ENCODE measurements around the gene DOCK4. TPM values are rescaled to one million over a fixed set of nuclear protein-coding genes. Genes with fewer than 3 reads are reported as not detected.

The DOCK4 gene
- total and polyA plus RNA-seq, 10 of the 15 experiments (the other 5 are each of a cell fraction or from before 2014, with no cell fraction given): 0.03 to 0.73 (median 0.38) TPM

GRCh38 chr7:111845853-111846252, 360.3 kb downstream of the DOCK4 start:
- Histone ChIP-seq H3K36me3 (ENCODE audit: control insufficient read depth in 2 of 2, insufficient read depth in 2 of 2, low read length in 1 of 2) (no peaks in the 10 kb centered on the region), H3K27ac (ENCODE audit: control insufficient read depth, insufficient read depth) (no peak overlapping the region), H3K9me3 (replicated peaks; ENCODE audit: control insufficient read depth, insufficient read depth, low read length) (no peaks in the 10 kb centered on the region), H3K4me3 (no peak overlapping the region), H4K20me1 (ENCODE audit: control insufficient read depth, insufficient read depth) (no peaks in the 10 kb centered on the region), H3K79me2 (ENCODE audit: control insufficient read depth, insufficient read depth, low read length) (no peaks in the 10 kb centered on the region), H3K27me3 (replicated peaks in 1 of 2; ENCODE audit: control insufficient read depth in 2 of 2, insufficient read depth in 2 of 2, low read length in 1 of 2) (no peaks in the 10 kb centered on the region), H3K4me2 (ENCODE audit: control insufficient read depth, insufficient read depth) (no peak overlapping the region), H3K9ac (ENCODE audit: control insufficient read depth, insufficient read depth, low read length) (no peak overlapping the region), H3K4me1 (ENCODE audit: control insufficient read depth, insufficient read depth, low read length) (no peaks in the 10 kb centered on the region), H2AFZ (ENCODE audit: control insufficient read depth, low read depth, low read length) (no peak overlapping the region)
- FAIRE-seq (no peak), DNase-seq (ENCODE audit: low read depth, low spot score) (no peak), ATAC-seq (no peak)
- TF ChIP-seq ELK1 (IDR thresholded peaks at IDR 0.05; ENCODE audit: low read depth, low read length) (no peak), SPI1 (IDR thresholded peaks at IDR 0.05; ENCODE audit: borderline replicate concordance, insufficient read depth, low read depth, low read length) (no peak), MXI1 (IDR thresholded peaks at IDR 0.05; ENCODE audit: low read depth, low read length) (no peak), JUNB (IDR thresholded peaks at IDR 0.05) (no peak), MTA3 (IDR thresholded peaks at IDR 0.05; ENCODE audit: borderline replicate concordance, low read length) (no peak), SMARCA5 (IDR thresholded peaks at IDR 0.05) (no peak), NR2C2 (IDR thresholded peaks at IDR 0.05; ENCODE audit: borderline replicate concordance, control insufficient read depth, insufficient read length, low read depth) (no peak), KDM1A (IDR thresholded peaks at IDR 0.05; ENCODE audit: borderline replicate concordance) (no peak), IRF4 (IDR thresholded peaks at IDR 0.05; ENCODE audit: low read depth, low read length) (no peak), ETV6 (conservative IDR thresholded peaks at IDR 0.05 in 1 of 2, IDR thresholded peaks at IDR 0.05 in 1 of 2; ENCODE audit: borderline replicate concordance in 1 of 2, low read depth in 1 of 2) (no peak), NR2C1 (IDR thresholded peaks at IDR 0.05) (no peak), SRF (IDR thresholded peaks at IDR 0.05; ENCODE audit: low read depth in 2 of 2, low read length in 2 of 2) (no peak), CBX5 (IDR thresholded peaks at IDR 0.05; ENCODE audit: low read depth) (no peak)
- TF ChIP-seq, protein P1, sequence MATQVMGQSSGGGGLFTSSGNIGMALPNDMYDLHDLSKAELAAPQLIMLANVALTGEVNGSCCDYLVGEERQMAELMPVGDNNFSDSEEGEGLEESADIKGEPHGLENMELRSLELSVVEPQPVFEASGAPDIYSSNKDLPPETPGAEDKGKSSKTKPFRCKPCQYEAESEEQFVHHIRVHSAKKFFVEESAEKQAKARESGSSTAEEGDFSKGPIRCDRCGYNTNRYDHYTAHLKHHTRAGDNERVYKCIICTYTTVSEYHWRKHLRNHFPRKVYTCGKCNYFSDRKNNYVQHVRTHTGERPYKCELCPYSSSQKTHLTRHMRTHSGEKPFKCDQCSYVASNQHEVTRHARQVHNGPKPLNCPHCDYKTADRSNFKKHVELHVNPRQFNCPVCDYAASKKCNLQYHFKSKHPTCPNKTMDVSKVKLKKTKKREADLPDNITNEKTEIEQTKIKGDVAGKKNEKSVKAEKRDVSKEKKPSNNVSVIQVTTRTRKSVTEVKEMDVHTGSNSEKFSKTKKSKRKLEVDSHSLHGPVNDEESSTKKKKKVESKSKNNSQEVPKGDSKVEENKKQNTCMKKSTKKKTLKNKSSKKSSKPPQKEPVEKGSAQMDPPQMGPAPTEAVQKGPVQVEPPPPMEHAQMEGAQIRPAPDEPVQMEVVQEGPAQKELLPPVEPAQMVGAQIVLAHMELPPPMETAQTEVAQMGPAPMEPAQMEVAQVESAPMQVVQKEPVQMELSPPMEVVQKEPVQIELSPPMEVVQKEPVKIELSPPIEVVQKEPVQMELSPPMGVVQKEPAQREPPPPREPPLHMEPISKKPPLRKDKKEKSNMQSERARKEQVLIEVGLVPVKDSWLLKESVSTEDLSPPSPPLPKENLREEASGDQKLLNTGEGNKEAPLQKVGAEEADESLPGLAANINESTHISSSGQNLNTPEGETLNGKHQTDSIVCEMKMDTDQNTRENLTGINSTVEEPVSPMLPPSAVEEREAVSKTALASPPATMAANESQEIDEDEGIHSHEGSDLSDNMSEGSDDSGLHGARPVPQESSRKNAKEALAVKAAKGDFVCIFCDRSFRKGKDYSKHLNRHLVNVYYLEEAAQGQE (IDR thresholded peaks at IDR 0.05; ENCODE audit: low read depth, low read length): no peak
- TF ChIP-seq, protein P2, sequence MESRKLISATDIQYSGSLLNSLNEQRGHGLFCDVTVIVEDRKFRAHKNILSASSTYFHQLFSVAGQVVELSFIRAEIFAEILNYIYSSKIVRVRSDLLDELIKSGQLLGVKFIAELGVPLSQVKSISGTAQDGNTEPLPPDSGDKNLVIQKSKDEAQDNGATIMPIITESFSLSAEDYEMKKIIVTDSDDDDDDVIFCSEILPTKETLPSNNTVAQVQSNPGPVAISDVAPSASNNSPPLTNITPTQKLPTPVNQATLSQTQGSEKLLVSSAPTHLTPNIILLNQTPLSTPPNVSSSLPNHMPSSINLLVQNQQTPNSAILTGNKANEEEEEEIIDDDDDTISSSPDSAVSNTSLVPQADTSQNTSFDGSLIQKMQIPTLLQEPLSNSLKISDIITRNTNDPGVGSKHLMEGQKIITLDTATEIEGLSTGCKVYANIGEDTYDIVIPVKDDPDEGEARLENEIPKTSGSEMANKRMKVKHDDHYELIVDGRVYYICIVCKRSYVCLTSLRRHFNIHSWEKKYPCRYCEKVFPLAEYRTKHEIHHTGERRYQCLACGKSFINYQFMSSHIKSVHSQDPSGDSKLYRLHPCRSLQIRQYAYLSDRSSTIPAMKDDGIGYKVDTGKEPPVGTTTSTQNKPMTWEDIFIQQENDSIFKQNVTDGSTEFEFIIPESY (IDR thresholded peaks at IDR 0.05): no peak
- TF ChIP-seq, protein P3, sequence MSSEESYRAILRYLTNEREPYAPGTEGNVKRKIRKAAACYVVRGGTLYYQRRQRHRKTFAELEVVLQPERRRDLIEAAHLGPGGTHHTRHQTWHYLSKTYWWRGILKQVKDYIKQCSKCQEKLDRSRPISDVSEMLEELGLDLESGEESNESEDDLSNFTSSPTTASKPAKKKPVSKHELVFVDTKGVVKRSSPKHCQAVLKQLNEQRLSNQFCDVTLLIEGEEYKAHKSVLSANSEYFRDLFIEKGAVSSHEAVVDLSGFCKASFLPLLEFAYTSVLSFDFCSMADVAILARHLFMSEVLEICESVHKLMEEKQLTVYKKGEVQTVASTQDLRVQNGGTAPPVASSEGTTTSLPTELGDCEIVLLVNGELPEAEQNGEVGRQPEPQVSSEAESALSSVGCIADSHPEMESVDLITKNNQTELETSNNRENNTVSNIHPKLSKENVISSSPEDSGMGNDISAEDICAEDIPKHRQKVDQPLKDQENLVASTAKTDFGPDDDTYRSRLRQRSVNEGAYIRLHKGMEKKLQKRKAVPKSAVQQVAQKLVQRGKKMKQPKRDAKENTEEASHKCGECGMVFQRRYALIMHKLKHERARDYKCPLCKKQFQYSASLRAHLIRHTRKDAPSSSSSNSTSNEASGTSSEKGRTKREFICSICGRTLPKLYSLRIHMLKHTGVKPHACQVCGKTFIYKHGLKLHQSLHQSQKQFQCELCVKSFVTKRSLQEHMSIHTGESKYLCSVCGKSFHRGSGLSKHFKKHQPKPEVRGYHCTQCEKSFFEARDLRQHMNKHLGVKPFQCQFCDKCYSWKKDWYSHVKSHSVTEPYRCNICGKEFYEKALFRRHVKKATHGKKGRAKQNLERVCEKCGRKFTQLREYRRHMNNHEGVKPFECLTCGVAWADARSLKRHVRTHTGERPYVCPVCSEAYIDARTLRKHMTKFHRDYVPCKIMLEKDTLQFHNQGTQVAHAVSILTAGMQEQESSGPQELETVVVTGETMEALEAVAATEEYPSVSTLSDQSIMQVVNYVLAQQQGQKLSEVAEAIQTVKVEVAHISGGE (CRISPR knock-in tag; IDR thresholded peaks at IDR 0.05): no peak
- ChIA-PET SMC1A (ENCODE audit: uncharacterized antibody, unreplicated experiment) (no interaction called here), POLR2A (no interaction called here), RAD21 (ENCODE audit: unreplicated experiment) (no interaction called here), CTCF (no interaction called here)
- intact Hi-C loops (cut with micrococcal nuclease; ENCODE audit: unreplicated experiment) (no loop called here), in situ Hi-C loops (cut with MboI) (no loop called here)
- no TSS peak for BruUV-seq (replicated peaks)
- 68% methylated on average over 4 of the region's 4 CpGs for WGBS (ENCODE audit: insufficient coverage, insufficient replicate concordance, low lambda C conversion rate, missing lambda C conversion rate)
